AG04450 (cell line): ENCODE data around the gene MICA. TPM values are rescaled to one million over a fixed set of nuclear protein-coding genes. Genes with fewer than 3 reads are reported as not detected.
"Not testable (repeated sequence)": the region's sequence is repeated elsewhere in the genome, so short reads cannot be mapped to it uniquely, and the experiment has no call there.

Experiments
- CTCF ChIA-PET: fragments of 300-600, 350-600 bp; formaldehyde crosslinking; extraction: SDS; loops from one replicate; lab custom pipeline; 2022; ENCODE audit warnings: antibody characterized with exemption, inconsistent platforms; lab: Charles Lee
- POLR2A ChIA-PET: fragments of 350-600 bp; formaldehyde crosslinking; extraction: SDS; loops from one replicate; lab custom pipeline; 2021; ENCODE audit warnings: antibody characterized with exemption, inconsistent platforms; lab: Yijun Ruan, JAX
- DNase-seq: peaks from one replicate; pipeline ENCODE4 v3.0.0-alpha.2; 2011; ENCODE audit warnings: low read depth, low spot score
- H3K27ac ChIP-seq: one replicate; pipeline ENCODE4 v1.5.1; 2012; ENCODE audit warnings: low read depth, low read length, control low read depth
- H3K27me3 ChIP-seq: one replicate; pipeline ENCODE4 v1.6.0; 2012; ENCODE audit warnings: low read length; ENCODE audit not compliant: control insufficient read depth, insufficient read depth
- H3K4me3 ChIP-seq: 2 replicates; pipeline ENCODE4 v1.5.1; 2011; ENCODE audit warnings: mild to moderate bottlenecking, low read depth, low read length, control low read depth
- H3K9me3 ChIP-seq: 2 replicates; pipeline ENCODE4 v1.5.1; 2012; ENCODE audit warnings: low read length; ENCODE audit not compliant: control insufficient read depth, insufficient read depth
- polyA plus RNA-seq: library from polyadenylated mRNA; depleted of rRNA; stranded (reverse); fragments of >200 nt; gene quantifications from 2 replicates; pipeline ENCODE4 v1.2.3, GENCODE V29; 2011
- TF ChIP-seq, protein P1 (sequence below): IDR thresholded peaks from 2 replicates; pipeline ENCODE4 v1.5.1; 2011; ENCODE audit warnings: low read depth, low read length, control low read depth, inconsistent platforms

Gene MICA
- polyA plus RNA-seq, 1 experiment: 39.9 TPM

DNA sequence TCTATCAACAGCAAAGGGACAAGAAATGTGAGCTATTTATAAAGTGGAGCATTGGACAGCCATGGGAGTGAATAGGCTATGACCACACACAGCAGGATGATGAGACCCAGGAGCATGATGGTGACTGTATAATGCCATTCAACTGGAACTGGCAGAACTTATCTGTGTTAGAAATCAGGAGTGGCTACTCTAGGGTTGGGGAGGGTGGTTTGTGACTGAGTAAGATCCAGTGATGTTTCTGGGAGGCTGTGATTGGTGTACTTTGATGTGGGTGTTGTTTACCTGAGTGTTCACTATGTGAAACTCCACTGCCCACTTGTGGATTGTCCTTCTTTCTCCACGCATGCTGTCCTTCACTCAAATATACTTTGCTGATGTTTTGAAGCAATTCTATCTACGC, 34.9 kb upstream of the MICA start:
- TF ChIP-seq, protein P1, sequence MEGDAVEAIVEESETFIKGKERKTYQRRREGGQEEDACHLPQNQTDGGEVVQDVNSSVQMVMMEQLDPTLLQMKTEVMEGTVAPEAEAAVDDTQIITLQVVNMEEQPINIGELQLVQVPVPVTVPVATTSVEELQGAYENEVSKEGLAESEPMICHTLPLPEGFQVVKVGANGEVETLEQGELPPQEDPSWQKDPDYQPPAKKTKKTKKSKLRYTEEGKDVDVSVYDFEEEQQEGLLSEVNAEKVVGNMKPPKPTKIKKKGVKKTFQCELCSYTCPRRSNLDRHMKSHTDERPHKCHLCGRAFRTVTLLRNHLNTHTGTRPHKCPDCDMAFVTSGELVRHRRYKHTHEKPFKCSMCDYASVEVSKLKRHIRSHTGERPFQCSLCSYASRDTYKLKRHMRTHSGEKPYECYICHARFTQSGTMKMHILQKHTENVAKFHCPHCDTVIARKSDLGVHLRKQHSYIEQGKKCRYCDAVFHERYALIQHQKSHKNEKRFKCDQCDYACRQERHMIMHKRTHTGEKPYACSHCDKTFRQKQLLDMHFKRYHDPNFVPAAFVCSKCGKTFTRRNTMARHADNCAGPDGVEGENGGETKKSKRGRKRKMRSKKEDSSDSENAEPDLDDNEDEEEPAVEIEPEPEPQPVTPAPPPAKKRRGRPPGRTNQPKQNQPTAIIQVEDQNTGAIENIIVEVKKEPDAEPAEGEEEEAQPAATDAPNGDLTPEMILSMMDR: no peak
- H3K4me3 ChIP-seq: no peak overlapping the region
- DNase-seq: no peak
- no peak overlapping the region for H3K27ac ChIP-seq
- CTCF ChIA-PET: interaction anchor here (1.1 to 4.6 kb wide), 2 partner anchors 171 to 177 kb away, joined by 3 to 75 read pairs; no protein-coding TSS in a partner anchor
- H3K27me3 ChIP-seq: peaks cover 29% of the 10 kb centered on the region
- H3K9me3 ChIP-seq: no peaks in the 10 kb centered on the region
- POLR2A ChIA-PET: no interaction called here

GRCh38 chr6:31374118-31374517, 29.3 kb upstream of the MICA start:
- CTCF ChIA-PET, H3K4me3 ChIP-seq, H3K27ac ChIP-seq, DNase-seq, POLR2A ChIA-PET, H3K9me3 ChIP-seq: not testable (repeated sequence)
- H3K27me3 ChIP-seq: peaks cover 21% of the 10 kb centered on the region
- TF ChIP-seq, protein P1: peak; percentile 32

GRCh38 chr6:31375699-31376098, 27.7 kb upstream of the MICA start:
- POLR2A ChIA-PET: no interaction called here

DNA sequence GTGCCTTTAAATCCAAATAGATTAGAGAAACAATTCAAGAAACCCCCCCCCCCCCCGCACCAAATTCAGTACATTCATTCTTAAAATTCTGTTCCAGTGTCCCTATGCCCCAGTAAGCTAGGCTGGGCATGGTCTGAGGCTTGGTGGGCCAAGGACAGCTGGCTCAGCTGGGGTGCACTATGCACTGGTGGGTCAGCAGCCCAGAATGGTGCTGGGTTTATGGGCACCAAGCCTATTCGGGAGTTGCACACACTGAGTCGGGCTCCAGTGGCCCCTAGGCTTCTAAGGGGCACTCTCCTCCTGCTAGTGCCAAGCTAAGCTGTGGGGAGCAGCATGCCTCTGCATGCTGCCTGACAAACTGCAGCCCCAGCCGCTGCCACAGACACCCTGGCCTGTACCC, 26.4 kb upstream of the MICA start:
- ChIA-PET CTCF (interaction anchor here (3.9 kb wide), 1 partner anchor 10 kb away, joined by 35 read pairs; no protein-coding TSS in a partner anchor), POLR2A (no interaction called here)

More at GRCh38 chr6:31375699-31376098, 27.7 kb upstream of the MICA start:
- CTCF ChIA-PET: interaction anchor here (1.6 to 3.9 kb wide), 2 partner anchors 9 to 67 kb away, joined by 4 to 35 read pairs; no protein-coding TSS in a partner anchor
- Histone ChIP-seq H3K9me3 (no peaks in the 10 kb centered on the region), H3K27me3 (peaks cover 26% of the 10 kb centered on the region), H3K27ac (no peak overlapping the region), H3K4me3 (no peak overlapping the region)
- TF ChIP-seq, protein P1: no peak
- DNase-seq: no peak

DNA sequence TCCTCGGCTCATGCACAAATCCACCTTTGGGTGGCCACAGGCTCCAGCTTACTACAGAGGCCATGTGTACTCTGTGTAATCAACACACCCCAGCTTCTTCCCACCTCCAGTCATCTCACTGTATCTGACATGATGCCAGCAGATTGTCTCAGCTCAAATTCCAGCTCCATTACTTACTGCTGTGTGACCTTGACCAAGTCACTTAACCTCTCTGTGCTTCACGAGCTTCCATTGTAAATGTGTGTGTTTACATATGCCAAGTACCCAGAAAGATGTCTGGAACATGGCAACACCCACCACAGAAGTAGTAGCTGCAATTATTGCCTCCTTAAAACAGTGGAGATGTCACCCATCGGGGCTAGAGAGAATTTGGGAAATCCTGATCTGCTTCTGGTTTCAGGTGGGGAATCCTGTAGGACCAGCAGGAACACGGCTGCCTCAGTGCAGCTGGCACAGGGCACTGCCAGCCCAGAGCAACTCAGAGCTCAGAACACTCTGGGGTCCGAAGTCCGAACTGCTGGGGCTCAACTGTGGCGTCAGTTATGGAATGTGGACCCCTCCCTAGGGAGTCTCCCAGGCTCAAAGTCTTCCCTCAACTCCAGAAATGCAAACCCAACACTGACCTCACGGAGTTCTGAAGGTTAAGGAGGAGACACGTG, 25.2 kb upstream of the MICA start:
- Histone ChIP-seq H3K27me3 (peaks cover 33% of the 10 kb centered on the region), H3K27ac (no peak overlapping the region), H3K9me3 (no peaks in the 10 kb centered on the region), H3K4me3 (no peak overlapping the region)
- CTCF ChIA-PET: interaction anchor here (0.5 to 3.9 kb wide), 2 partner anchors 12 to 241 kb away, joined by 4 to 35 read pairs; no protein-coding TSS in a partner anchor
- TF ChIP-seq, protein P1: no peak
- no peak for DNase-seq
- POLR2A ChIA-PET: no interaction called here

More for the DNA sequence above, 26.4 kb upstream of the MICA start:
- no peak for DNase-seq
- peaks cover 28% of the 10 kb centered on the region for H3K27me3 ChIP-seq
- no peaks in the 10 kb centered on the region for H3K9me3 ChIP-seq
- H3K27ac ChIP-seq: no peak overlapping the region
- TF ChIP-seq, protein P1: no peak
- H3K4me3 ChIP-seq: no peak overlapping the region
